Cerebellar nuclear complex (tissue), 1 donor: ENCODE data around the gene OVOL3.
"Not testable (repeated sequence)": the region's sequence is repeated elsewhere in the genome, so short reads cannot be mapped to it uniquely, and the experiment has no call there.

Source experiments
- DNase-seq, 2 experiments: peaks; one replicate each; lab custom pipeline; 2025; lab: John Stamatoyannopoulos, UW

Gene OVOL3

GRCh38 chr19:36110487-36111199, at the start of gene OVOL3:
Gene OVOL3 (plus strand): TSS chr19:36111143. CDS start chr19:36111203, 60 bp downstream.
- DNase-seq, result no peak

- no peak for DNase-seq
These were observed 49.6 kb upstream of the OVOL3 start for GRCh38 chr19:36061367-36061766.

GRCh38 chr19:36064826-36065225, 46.1 kb upstream of the OVOL3 start:
- no peak for DNase-seq

DNA sequence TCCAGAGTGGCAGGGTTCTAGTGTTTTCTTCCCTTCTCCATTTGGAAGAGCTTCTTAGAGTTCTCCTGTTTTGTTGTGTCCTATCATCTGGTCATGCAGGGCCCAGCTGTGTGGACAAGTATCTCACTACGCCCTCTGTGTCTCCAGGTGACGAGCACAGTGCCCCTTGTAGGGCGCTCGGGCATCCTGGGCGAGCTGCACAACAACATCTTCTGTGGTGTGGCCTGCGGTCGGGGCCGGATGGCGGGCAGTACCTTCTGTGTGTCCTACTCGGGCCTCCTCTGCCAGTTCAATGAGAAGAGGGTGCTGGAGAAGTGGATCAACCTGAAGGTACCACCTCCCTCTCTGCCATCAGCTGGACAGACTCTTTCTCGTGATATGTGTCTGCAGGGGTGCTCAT, 43.3 kb upstream of the OVOL3 start:
- no peak for DNase-seq

GRCh38 chr19:36068810-36069499, 42.0 kb upstream of the OVOL3 start:
- DNase-seq, result not testable (repeated sequence)

DNA sequence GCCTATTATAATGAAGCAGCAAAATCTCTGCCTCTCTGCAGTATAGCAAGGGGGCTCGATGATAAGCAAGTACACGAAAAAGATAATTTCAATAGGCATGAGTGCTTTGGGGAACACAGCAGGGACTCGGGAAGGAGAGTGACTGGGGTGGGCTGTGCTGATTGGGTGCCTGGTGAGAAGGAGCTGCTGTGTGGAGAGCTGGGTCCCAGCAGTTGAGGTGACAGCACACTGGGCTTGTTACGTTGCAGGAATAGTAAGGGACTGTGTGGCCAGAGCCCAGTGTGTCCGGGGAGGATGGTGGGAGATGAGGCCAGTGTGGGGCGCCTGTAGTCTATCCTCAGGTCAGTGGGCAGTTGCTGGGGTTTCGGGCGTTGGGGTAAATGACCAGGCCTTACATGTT, 38.9 kb upstream of the OVOL3 start:
- DNase-seq, result no peak

DNA sequence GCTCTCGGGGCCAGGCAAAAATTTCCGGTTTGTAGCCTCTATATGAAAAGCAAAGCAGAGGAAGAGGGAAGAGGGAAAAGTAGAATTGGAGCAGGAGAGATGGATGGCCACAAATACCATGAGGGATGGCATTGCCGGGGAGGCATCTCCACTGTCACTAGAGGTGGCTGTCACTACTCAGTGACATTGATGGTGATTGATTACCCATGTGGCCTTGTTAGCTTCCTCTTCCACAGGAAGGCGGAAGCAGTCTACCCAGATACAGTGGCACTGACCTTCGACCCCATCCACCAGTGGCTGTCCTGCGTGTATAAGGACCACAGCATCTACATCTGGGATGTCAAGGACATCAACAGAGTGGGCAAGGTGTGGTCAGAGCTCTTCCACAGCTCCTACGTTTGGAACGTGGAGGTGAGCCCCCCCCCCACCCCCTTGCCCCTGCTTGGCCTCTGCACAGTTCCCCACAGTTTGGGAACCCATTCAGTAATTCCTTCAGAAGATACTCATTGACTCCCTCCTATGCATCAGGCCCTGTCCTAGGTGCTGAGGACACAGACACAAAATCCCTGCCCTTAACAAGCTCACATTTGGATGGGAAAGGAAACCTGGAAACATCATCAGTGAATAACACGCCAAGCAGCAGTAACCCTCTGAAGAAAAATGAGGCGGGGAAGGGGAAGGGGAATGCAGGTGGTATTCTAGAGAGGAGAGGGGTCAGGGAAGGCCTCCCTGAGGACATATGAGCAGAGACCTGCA, 37.6 kb upstream of the OVOL3 start:
- DNase-seq, result no peak

DNA sequence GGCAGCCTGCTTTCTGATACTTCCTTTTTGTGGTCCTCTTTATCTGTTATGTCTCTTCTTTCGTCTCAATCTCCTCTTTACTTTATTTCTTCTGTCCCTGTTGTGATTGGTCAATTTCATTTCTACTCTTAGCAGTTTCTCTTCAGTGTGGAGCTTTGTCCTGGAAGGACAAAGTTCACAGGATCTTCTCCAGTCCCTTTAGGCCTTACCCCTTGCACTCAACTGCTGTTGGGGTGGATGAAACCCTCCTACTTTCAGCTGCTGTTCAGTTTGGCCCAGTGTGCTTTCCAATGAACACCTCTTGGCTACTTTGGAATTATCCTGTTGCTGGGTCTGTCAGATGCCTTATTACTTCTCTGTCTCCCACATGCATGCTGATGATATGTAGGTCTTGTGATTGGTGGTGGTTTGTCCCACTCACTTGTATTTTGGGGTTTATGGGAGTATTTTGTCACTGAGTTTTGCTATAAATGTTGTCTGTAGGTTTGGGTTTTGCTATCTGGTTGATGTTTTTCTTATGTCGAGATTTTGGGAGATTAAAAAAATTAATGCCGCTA, 31.5 kb upstream of the OVOL3 start:
- DNase-seq, result no peak

DNA sequence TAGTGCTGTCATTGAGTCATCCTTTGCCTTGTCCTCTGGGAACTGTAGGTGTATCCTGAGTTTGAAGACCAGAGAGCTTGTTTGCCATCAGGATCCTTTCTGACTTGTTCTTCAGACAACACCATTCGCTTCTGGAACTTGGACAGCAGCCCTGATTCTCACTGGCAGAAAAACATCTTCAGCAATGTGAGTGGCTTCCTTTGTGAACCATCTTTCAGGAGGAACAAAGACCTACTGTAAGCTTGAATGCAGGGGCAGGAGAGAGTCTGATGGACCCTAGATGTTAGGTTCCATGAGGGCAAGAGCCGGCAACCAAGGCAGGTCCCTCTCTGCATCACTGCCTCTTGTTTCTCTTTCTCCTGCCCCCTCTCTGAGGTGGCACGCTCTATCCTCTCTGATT, 29.6 kb upstream of the OVOL3 start:
- no peak for DNase-seq

GRCh38 chr19:36081894-36082293, 29.0 kb upstream of the OVOL3 start:
- no peak for DNase-seq

GRCh38 chr19:36082916-36083315, 28.0 kb upstream of the OVOL3 start:
- no peak for DNase-seq

- no peak for DNase-seq
These were observed 26.5 kb upstream of the OVOL3 start for GRCh38 chr19:36084231-36085009.

DNA sequence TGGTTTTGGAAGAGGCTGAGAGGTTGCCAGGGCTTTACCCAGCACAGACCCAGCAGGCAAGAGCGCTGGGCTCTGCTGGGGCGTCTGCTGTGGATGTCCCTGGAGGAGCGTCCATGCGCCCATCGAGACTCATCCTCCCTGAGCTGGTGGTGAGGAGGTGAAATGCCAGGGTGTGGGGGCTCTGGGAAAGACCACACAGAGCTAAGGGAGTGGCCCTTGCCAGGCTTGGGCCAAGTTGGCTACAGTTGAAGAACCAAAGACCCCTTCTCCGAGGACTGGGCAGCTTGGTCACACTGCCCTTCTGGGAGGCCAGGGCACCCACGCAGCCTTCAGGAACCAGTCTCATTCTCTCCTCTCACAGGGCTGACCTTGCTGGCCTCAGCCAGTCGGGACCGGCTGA, 24.6 kb upstream of the OVOL3 start:
- no peak for DNase-seq

GRCh38 chr19:36089847-36090246, 21.1 kb upstream of the OVOL3 start:
- DNase-seq, result no peak

GRCh38 chr19:36090910-36091695, 19.8 kb upstream of the OVOL3 start:
- no peak for DNase-seq

- DNase-seq, result no peak
These were observed 18.4 kb upstream of the OVOL3 start for GRCh38 chr19:36092566-36092965.

DNA sequence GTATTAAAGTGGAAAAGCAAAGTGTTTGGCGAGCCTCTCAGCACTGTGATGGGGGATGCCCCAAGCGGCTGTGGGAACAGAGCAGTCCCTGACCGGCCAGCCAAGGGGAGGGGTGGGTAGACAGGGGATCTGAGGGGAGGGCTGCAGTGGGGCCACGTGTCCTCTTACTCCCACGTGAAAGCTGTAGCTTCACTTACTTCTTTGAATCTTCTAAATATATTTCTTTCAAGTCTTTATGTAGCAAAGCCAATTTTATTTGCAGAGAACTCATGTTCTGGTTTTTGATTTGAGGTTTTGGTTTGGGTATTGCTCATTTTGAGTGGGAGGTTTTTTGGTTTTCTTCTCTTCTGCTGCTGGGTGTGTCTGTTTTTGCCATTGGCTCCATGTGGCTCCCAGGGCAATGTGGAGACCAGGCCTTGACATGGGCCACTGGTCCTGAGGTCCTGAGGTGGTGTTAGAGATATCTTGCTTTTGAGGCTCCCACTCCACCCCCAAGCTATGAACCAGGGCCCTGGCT, 17.7 kb upstream of the OVOL3 start:
- DNase-seq, result no peak

DNA sequence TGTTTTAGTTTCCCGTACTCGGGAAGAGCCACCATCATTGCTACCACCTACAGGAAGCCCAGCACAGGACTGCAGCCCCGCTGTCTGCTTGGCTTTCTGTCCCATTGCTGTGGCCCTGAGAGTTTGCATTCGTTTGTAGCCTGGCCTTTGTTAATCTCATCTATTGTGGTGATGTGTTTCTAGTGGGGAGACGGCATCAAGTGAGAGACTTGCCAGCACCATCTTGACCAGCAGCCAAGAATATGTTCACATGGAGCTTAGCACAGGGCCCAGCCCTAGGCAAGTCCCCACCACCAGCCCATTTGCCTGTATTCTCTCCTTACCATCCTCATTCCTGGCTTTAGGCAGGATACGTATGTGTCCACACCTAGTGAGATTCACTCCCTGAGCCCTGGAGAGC, 17.3 kb upstream of the OVOL3 start:
- DNase-seq, result no peak

GRCh38 chr19:36097036-36097435, 13.9 kb upstream of the OVOL3 start:
- no peak for DNase-seq

DNA sequence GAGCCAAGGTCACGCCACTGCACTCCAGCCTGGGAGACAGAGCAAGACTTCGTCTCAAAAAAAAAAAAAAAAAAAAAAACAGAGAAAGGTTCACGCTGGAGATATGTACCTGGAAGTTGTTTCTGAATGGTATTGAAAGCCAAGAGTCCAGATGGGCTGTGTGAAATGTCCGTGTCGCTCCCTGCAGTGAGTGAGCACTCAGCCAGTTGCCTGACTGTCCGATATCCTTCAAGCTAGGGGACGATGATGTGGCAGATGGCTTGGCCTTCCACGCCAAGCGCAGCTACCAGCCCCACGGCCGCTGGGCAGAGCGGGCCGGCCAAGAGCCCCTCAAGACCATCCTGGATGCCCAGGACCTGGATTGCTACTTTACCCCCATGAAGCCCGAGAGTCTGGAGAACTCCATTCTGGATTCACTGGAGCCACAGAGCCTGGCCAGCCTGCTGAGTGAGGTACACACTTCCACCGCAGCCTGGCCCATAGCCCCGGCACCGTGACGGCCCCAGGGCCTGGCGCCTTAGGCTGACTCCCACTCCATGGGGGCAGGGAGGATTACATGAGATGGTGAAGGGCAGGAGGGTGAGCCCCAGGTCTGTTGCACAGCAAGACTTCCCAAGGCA, 11.7 kb upstream of the OVOL3 start:
- DNase-seq, result peak; percentile 41 to 63
